Karpas-422 (cell line): Measurements from ENCODE around the gene MAPK12. TPM values are rescaled to one million over a fixed set of nuclear protein-coding genes. Genes with fewer than 3 reads are reported as not detected.
"Not testable (repeated sequence)": the region's sequence is repeated elsewhere in the genome, so short reads cannot be mapped to it uniquely, and the experiment has no call there.

Source experiments
- DNase-seq: peaks from one replicate; pipeline ENCODE4 v3.0.0-alpha.2; 2015
- H2AFZ ChIP-seq: fragments of 200-600 bp; sonication (generic); 2 replicates; pipeline ENCODE4 v1.6.1; 2014; ENCODE audit warnings: antibody characterized with exemption, low read length, mixed read lengths
- H3K27ac ChIP-seq: fragments of 200-600 bp; sonication (generic); 2 replicates; pipeline ENCODE4 v1.5.1; 2014; ENCODE audit warnings: mild to moderate bottlenecking, low read length, moderate library complexity
- H3K27me3 ChIP-seq: fragments of 200-600 bp; sonication (generic); 2 replicates; pipeline ENCODE4 v1.6.1; 2014; ENCODE audit warnings: low read length, mixed read lengths
- H3K36me3 ChIP-seq: fragments of 200-600 bp; sonication (generic); 2 replicates; pipeline ENCODE4 v1.6.1; 2014; ENCODE audit warnings: low read length, mixed read lengths; ENCODE audit not compliant: insufficient read depth
- H3K4me1 ChIP-seq: fragments of 200-600 bp; sonication (generic); 2 replicates; pipeline ENCODE4 v1.6.1; 2014; ENCODE audit warnings: mild to moderate bottlenecking, low read length, mixed read lengths
- H3K4me2 ChIP-seq: fragments of 200-600 bp; sonication (generic); 2 replicates; pipeline ENCODE4 v1.6.1; 2014; ENCODE audit warnings: low read length, low read depth, mild to moderate bottlenecking; ENCODE audit not compliant: poor library complexity, severe bottlenecking
- H3K4me3 ChIP-seq: fragments of 200-600 bp; sonication (generic); 2 replicates; pipeline ENCODE4 v1.5.1; 2014; ENCODE audit warnings: mild to moderate bottlenecking, antibody characterized with exemption, low read length, mixed read lengths
- H3K79me2 ChIP-seq: fragments of 200-600 bp; sonication (generic); 2 replicates; pipeline ENCODE4 v1.6.1; 2014; ENCODE audit warnings: mild to moderate bottlenecking, low read length, mixed read lengths
- H3K9ac ChIP-seq: fragments of 200-600 bp; sonication (generic); 2 replicates; pipeline ENCODE4 v1.6.0; 2014; ENCODE audit warnings: low read length
- H3K9me2 ChIP-seq: fragments of 200-600 bp; sonication (generic), shearing (Covaris generic); replicated peaks from 2 replicates; pipeline ENCODE4 v1.6.0; 2014; ENCODE audit warnings: mild to moderate bottlenecking, low read length, moderate library complexity; ENCODE audit not compliant: insufficient read depth
- H3K9me3 ChIP-seq: fragments of 300-700, 200-600 bp; sonication (generic); 2 replicates; pipeline ENCODE4 v1.6.1; 2014; ENCODE audit warnings: low read length, mixed read lengths
- H4K20me1 ChIP-seq: fragments of 200-600 bp; sonication (generic); 2 replicates; pipeline ENCODE4 v1.6.1; 2014; ENCODE audit warnings: mild to moderate bottlenecking, antibody characterized with exemption, low read length, low read depth; ENCODE audit not compliant: insufficient read depth
- total RNA-seq: library from RNA; depleted of rRNA; stranded (reverse); fragments of >200 nt; shearing (Covaris generic); gene quantifications from 2 replicates; pipeline ENCODE4 v1.2.3, GENCODE V29; 2014; ENCODE audit warnings: low replicate concordance

MAPK12 gene
- total RNA-seq, 1 experiment from 2014 or later, result 45.4 TPM

- H3K79me2 ChIP-seq, result no peaks in the 10 kb centered on the region
- H3K4me2 ChIP-seq, result no peak overlapping the region
- H3K27ac ChIP-seq, result no peak overlapping the region
- H3K9ac ChIP-seq, result no peak overlapping the region
- H4K20me1 ChIP-seq, result no peaks in the 10 kb centered on the region
- H3K4me3 ChIP-seq, result no peak overlapping the region
- peaks cover 17% of the 10 kb centered on the region for H3K4me1 ChIP-seq
- no peaks in the 10 kb centered on the region for H3K36me3 ChIP-seq
- no peaks in the 10 kb centered on the region for H3K9me2 ChIP-seq
- DNase-seq, result no peak
- H3K9me3 ChIP-seq, result peaks cover 4% of the 10 kb centered on the region; the same call in 1 of the 2 replicates
- no peak overlapping the region for H2AFZ ChIP-seq
- H3K27me3 ChIP-seq, result no peaks in the 10 kb centered on the region
Observed at GRCh38 chr22:50274771-50275170, 13.3 kb upstream of the MAPK12 start.

- H3K36me3 ChIP-seq, result no peaks in the 10 kb centered on the region
- H3K9ac ChIP-seq, result no peak overlapping the region
- H3K4me1 ChIP-seq, result peaks cover 22% of the 10 kb centered on the region
- no peak overlapping the region for H3K4me3 ChIP-seq
- peaks cover 4% of the 10 kb centered on the region; the same call in 1 of the 2 replicates for H3K9me3 ChIP-seq
- H3K27ac ChIP-seq, result no peak overlapping the region
- no peaks in the 10 kb centered on the region for H3K79me2 ChIP-seq
- no peaks in the 10 kb centered on the region for H3K27me3 ChIP-seq
- peak; percentile 84 for DNase-seq
- H3K9me2 ChIP-seq, result no peaks in the 10 kb centered on the region
- no peak overlapping the region for H3K4me2 ChIP-seq
- H2AFZ ChIP-seq, result no peak overlapping the region
- H4K20me1 ChIP-seq, result no peaks in the 10 kb centered on the region
Observed at GRCh38 chr22:50274311-50274710, 12.8 kb upstream of the MAPK12 start.

DNA sequence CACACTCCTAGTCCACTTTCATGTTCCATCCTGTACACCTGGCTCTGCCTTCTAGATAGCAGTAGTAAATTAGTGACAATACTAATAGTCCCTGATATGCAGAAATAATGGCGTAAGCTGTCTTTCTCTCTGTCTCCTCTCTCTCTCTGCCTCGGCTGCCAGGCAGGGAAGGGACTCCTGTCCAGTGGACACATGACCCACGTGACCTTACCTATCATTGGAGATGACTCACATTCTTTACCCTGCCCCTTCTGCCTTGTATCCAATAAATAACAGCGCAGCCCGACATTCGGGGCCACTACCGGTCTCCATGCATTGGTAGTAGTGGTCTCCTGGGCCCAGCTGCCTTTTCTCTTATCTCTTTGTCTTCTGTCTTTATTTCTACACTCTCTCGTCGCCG lies 12.3 kb upstream of the MAPK12 start:
- not testable (repeated sequence) for H3K9me2 ChIP-seq, H3K9me3 ChIP-seq, H3K36me3 ChIP-seq, DNase-seq, H3K79me2 ChIP-seq, H3K9ac ChIP-seq, H3K4me3 ChIP-seq, H4K20me1 ChIP-seq, H2AFZ ChIP-seq, H3K4me2 ChIP-seq, H3K27ac ChIP-seq, H3K27me3 ChIP-seq
- H3K4me1 ChIP-seq, result peaks cover 24% of the 10 kb centered on the region

- H3K27ac ChIP-seq, H3K9ac ChIP-seq, DNase-seq, H3K27me3 ChIP-seq, H2AFZ ChIP-seq, H3K4me2 ChIP-seq, H3K9me3 ChIP-seq, H3K4me3 ChIP-seq, H4K20me1 ChIP-seq, H3K79me2 ChIP-seq, H3K36me3 ChIP-seq, H3K9me2 ChIP-seq: not testable (repeated sequence)
- peaks cover 24% of the 10 kb centered on the region for H3K4me1 ChIP-seq
Observed at GRCh38 chr22:50273352-50273751, 11.9 kb upstream of the MAPK12 start.

DNA sequence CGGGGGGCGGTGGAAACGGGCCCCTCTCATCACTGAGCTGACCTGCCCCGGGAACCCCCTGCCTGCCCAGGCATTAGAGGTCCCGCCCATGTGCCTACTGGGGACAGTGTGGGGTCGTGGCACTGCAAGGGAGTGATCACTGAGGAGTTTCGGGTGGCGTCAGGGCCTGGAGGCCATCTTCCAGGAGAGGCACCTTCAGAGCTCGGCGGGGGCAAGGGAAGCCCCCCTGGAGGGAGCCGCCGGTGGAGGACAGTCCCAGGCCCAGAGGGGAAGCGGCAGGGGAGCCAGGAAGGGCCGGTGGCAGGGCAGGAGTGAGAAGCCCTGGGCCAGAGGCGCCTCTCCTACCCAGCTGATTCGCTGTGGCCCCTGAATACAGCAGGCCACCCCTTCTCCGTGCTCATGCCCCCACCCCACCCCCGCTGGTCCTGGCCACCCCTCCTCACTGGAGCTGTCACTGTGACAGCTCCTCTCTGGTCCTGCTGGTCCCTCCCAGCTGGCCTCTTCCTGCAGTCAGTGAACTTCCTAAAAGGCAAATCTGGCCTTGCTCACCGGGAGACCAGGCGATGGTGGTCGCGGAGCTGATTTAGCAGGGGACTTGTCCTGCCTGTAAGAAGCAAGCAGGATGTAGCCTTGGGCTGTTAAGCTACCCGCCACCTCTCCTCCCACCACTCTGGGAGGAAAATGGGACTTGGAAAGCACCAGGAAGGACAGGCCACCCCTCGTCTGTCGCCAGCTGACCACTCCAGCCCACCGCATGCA lies 10.7 kb upstream of the MAPK12 start:
- Histone ChIP-seq H2AFZ (no peak overlapping the region), H3K9me3 (peaks cover 4% of the 10 kb centered on the region; the same call in 1 of the 2 replicates), H3K9me2 (no peaks in the 10 kb centered on the region), H3K4me1 (peaks cover 24% of the 10 kb centered on the region), H3K4me2 (peak overlapping the region; percentile 96), H3K9ac (no peak overlapping the region), H3K27ac (no peak overlapping the region), H3K4me3 (peak overlapping the region; percentile 77; the same call in 1 of the 2 replicates), H3K27me3 (no peaks in the 10 kb centered on the region), H4K20me1 (no peaks in the 10 kb centered on the region), H3K79me2 (no peaks in the 10 kb centered on the region), H3K36me3 (no peaks in the 10 kb centered on the region)
- no peak for DNase-seq

DNA sequence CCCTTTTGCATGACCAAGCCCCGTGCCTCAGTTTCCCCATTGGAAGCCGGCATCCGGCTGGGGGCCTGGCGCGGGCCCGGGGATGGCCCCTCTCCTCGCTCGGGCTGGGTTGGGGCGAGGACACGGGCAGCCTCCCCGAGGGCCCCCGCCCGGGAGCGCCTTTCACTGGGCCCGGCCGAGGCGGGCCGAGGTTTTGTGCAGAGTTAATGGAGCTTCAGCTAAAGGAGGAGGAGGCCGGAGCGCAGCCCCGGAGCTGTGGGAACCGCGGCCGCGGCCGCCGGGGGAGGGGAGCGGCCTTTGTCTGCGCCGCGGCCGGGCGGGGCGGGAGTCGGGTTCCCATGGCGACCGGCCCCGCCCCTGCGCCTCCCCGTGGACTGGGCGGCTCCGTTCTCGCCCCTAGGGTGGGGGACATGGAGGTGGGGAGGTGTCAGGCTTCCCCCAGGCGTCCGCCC lies 10.1 kb upstream of the MAPK12 start:
- H3K9ac ChIP-seq, result peak overlapping the region; percentile 75; the same call in 1 of the 2 replicates
- H3K79me2 ChIP-seq, result no peaks in the 10 kb centered on the region
- no peak overlapping the region for H2AFZ ChIP-seq
- peak overlapping the region; percentile 77 for H3K4me3 ChIP-seq
- no peaks in the 10 kb centered on the region for H3K27me3 ChIP-seq
- H3K9me2 ChIP-seq, result no peaks in the 10 kb centered on the region
- H3K36me3 ChIP-seq, result no peaks in the 10 kb centered on the region
- DNase-seq, result peak; percentile 85
- H3K4me1 ChIP-seq, result peaks cover 24% of the 10 kb centered on the region
- peak overlapping the region; percentile 96 for H3K4me2 ChIP-seq
- no peak overlapping the region for H3K27ac ChIP-seq
- H3K9me3 ChIP-seq, result peaks cover 4% of the 10 kb centered on the region; the same call in 1 of the 2 replicates
- no peaks in the 10 kb centered on the region for H4K20me1 ChIP-seq

GRCh38 chr22:50270666-50271394 lies 9.3 kb upstream of the MAPK12 start:
- Histone ChIP-seq H3K4me2 (peak overlapping the region; percentile 96), H3K9ac (peak overlapping the region; percentile 75), H3K9me2 (no peaks in the 10 kb centered on the region), H3K27ac (no peak overlapping the region), H3K36me3 (no peaks in the 10 kb centered on the region), H2AFZ (peak overlapping the region; percentile 48; the same call in 1 of the 2 replicates), H3K27me3 (no peaks in the 10 kb centered on the region), H3K4me3 (peak overlapping the region; percentile 77), H4K20me1 (no peaks in the 10 kb centered on the region), H3K9me3 (peaks cover 2% of the 10 kb centered on the region; the same call in 1 of the 2 replicates), H3K4me1 (peaks cover 24% of the 10 kb centered on the region), H3K79me2 (no peaks in the 10 kb centered on the region)
- DNase-seq, result peak; percentile 84

GRCh38 chr22:50269970-50270665 lies 8.6 kb upstream of the MAPK12 start, which contains the start of gene MAPK11:
Gene MAPK11 (minus strand): TSS chr22:50270380. CDS start chr22:50270292, 88 bp downstream.
- no peaks in the 10 kb centered on the region for H4K20me1 ChIP-seq
- no peaks in the 10 kb centered on the region for H3K9me2 ChIP-seq
- H3K79me2 ChIP-seq, result no peaks in the 10 kb centered on the region
- H3K9ac ChIP-seq, result peak within 1 kb of the TSS; percentile 75
- H3K4me2 ChIP-seq, result peak within 1 kb of the TSS; percentile 96
- H3K36me3 ChIP-seq, result no peaks in the 10 kb centered on the region
- H3K4me3 ChIP-seq, result peak within 1 kb of the TSS; percentile 77
- peak; percentile 89 for DNase-seq
- no peaks in the 10 kb centered on the region for H3K27me3 ChIP-seq
- peaks cover 24% of the 10 kb centered on the region for H3K4me1 ChIP-seq
- peak within 1 kb of the TSS; percentile 60 for H2AFZ ChIP-seq
- peak within 1 kb of the TSS; percentile 46 for H3K27ac ChIP-seq
- no peaks in the 10 kb centered on the region; the same call in 1 of the 2 replicates for H3K9me3 ChIP-seq
